ENCODE measurements around the gene C4orf33.

- TF ChIP-seq POLR2AphosphoS5 (IDR thresholded peaks at IDR 0.05; ENCODE audit: low read depth, low read length), result no peak
- TF ChIP-seq POLR2A (IDR thresholded peaks at IDR 0.05; ENCODE audit: low read depth, low read length), result no peak
- no peak for TF ChIP-seq TAF1 (IDR thresholded peaks at IDR 0.05; ENCODE audit: low read depth, low read length)
- no peak for TF ChIP-seq SPI1 (IDR thresholded peaks at IDR 0.05; ENCODE audit: low read depth, low read length)
- TF ChIP-seq POU2F2 (IDR thresholded peaks at IDR 0.05; ENCODE audit: low read depth, low read length), result no peak
- no peak for TF ChIP-seq PAX5 (IDR thresholded peaks at IDR 0.05; ENCODE audit: insufficient read depth, low read length, severe bottlenecking)
Observed at GRCh38 chr4:129152350-129152749, 56.4 kb downstream of the C4orf33 start.

Measured in GM12891 (cell line).